Erythroblast (primary cell): ENCODE data around the gene DCLRE1B.

Source experiments
- DNase-seq, 2 experiments: peaks; one replicate each; lab custom pipeline; 2025; lab: John Stamatoyannopoulos, UW
- GATA1 ChIP-seq: IDR thresholded peaks from 2 replicates; pipeline ENCODE4 v1.6.1; 2011; ENCODE audit warnings: low read depth, mild to moderate bottlenecking, control low read depth, low read length, moderate library complexity
- POLR2A ChIP-seq: IDR thresholded peaks from 2 replicates; pipeline ENCODE4 v1.6.1; 2011; ENCODE audit warnings: mild to moderate bottlenecking, low read length

The DCLRE1B gene

DNA sequence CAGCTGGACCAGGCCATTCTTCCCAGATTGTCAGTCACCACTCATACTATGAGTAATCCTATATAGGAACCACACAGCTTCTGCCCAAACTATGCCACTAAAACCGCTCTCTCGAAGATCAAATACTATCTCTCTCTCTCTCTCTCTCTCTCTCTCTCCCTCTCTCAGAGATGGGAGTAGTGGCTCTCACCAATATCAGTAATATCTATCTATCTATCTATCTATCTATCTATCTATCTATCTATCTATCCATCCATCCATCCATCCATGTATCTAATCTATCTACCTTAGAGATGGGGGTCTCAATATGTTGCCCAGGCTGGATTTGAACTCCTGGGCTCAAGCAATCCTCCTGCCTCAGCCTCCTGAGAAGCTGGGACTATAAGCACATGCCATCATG, 19.3 kb downstream of the DCLRE1B start:
- TF ChIP-seq POLR2A (no peak), GATA1 (no peak)
- DNase-seq = no peak

DNA sequence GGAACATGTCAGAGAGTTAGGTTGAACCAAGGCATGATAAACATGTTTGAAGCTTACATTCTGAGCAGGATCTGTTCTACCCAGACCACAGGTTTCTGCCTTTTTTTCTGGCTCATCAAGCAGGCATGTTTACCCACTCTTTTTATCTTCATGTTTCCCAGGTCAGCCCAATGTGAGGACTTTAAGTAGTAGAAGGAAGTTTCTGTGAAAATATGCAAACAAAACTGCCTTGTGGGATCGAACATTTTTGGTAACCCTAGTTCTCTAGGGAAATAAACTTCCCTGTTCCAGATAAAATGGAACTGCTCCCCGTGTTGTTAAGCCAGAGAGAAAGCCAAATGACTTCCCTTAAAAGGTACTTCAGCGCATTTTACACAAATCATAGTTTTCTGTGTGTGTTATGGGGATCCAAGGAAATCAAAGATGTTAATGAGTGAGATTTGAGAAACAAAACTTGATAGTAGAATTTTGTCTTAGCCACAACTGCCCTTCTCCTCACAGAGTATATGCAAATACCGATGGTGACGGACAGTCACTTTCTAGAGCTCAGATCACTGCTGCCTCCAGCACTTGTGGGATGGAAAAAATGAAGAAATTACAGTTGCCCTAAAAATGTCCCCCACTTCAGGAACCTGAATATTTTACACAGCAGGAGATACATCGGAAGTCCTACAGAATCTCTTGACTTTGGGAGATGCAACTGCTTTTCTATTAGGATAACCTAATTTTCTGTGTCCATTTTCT, 23.2 kb downstream of the DCLRE1B start:
- DNase-seq = peak; percentile 59 to 73
- TF ChIP-seq POLR2A (no peak), GATA1 (no peak)

DNA sequence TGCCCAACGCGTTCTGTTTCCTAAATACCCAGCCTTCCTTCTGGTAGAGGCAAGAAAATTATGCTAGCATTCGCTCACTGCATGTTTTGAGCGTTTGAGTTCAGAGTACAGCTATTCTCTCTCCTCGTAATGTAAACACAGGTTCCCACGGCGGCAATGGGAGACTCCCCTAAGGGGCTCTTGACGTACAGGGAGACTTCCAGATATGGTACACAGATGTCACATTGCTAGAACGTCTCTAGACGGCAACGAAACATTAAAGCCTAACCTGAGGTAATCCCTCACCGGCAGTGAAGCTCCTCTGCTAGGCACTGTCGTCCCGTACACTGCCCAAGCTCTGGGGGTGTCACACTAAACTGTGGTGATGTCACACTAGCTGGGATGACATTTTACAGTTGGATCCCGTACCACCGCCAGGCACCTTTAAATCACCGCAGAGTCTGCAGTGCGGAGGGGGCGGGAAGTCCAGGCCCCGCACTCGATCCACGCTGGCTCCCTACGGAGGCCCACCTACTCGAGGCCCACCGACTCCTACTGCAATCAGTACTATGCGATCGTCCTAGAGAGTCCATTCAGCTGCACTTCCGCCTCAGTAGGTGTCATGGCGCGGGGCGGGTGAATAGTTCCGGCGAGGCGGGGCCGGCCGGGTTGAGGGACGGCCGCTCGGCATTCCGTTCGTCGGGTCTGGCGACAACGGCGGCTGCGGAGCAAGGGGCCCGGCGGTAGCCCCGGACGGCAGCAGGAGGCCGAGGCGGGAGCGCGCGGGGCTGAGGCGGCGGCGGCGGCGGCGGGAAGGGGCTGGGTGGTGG, 24.0 kb downstream of the DCLRE1B start, which contains the start of gene HIPK1:
Gene HIPK1 (plus strand): TSS at position 384 of the 809 bp plus-strand sequence.
- no peak for TF ChIP-seq GATA1
- peak; percentile 98 for TF ChIP-seq POLR2A
- peak; percentile 94 to 97 for DNase-seq

DNA sequence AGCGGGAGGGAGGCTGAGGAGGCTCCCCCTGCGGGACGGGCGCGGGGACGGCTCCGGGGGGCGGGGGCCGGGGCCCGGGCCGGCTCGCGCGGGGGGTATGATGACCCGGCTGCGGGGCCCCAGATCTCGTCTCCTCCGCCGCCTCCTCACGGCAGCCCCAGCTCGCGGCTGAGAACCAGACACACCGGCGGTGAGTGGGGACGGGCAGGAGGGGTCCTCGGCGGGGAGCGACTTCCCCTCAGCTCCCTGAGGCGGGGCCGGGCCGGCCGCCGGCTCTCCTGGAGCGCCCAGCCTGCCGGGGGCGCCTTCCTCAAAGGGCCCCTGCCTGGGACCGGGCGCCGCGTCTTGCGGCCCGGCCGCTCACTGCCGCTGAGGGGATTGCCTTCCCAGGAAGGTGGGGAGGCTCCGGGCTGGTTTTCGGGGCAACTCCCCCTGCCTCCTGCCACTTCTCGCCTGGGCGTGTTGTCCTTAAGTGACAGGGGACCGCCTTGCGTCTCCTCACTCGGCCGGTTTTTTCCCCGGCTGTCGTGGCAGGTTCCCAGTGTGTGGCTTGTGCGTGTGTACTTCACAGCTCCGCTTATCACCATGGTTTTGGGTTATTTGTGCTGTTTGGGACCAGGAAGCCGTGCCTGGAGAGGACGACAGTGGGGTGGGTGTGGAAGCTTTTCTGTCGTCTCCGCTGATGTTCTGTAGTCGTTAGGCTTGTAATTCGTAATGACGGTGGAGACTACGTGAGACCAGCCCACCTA, 24.8 kb downstream of the DCLRE1B start:
- peak; percentile 59 for TF ChIP-seq POLR2A
- no peak for TF ChIP-seq GATA1
- peak; percentile 82 to 87 for DNase-seq

GRCh38 chr1:113930499-113931161, 25.5 kb downstream of the DCLRE1B start:
- TF ChIP-seq POLR2A = peak; percentile 45
- no peak for TF ChIP-seq GATA1
- DNase-seq = peak; percentile 78 to 84

DNA sequence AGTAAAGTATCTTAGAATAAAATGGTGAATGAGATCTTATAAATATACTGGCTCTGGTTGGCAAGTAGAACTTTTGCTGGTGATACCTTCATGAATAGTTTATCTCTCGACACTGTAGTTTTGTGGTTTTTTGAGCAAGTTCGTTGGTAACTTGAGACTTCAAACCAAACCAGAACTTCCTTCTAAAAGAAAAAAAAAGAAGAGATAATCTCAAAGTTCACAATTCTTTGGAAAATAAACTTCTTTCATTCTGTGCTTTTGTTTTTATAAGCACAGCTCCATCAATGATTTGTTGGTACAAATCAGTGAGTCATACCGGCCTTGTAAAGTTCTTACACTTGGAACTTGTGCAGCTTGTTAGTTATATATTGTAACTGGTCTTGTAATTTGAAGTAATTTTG, 26.3 kb downstream of the DCLRE1B start:
- peak; percentile 49 to 57 for DNase-seq
- TF ChIP-seq POLR2A = no peak
- TF ChIP-seq GATA1 = no peak

GRCh38 chr1:113934006-113934405, 28.9 kb downstream of the DCLRE1B start:
- TF ChIP-seq POLR2A = no peak
- TF ChIP-seq GATA1 = no peak
- no peak for DNase-seq

DNA sequence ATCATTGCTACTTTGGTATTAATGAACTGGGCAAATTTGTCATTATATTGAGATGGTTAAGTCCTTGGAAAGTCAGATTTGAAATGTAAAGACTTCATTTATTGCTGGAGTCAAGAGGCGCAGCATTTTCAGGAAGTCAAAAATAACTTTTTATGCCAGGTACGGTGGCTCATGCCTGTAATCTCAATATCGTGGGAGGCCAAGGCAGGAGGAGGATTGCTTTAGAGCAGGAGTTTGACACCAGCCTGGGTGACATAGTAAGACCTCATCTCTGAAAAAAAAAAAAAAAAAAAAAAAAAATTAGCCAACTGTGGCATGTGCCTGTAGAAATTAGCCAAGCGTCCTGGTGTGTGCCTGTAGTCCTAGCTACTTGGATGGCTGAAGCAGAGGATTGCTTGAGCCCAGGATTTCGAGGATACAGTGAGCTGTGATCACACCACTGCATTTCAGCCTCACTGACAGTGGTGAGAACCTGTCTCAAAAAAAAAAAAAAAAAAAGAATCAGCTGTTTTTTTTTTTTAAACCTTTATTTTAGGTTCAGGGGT, 29.5 kb downstream of the DCLRE1B start:
- TF ChIP-seq GATA1 (no peak), POLR2A (no peak)
- DNase-seq = no peak

DNA sequence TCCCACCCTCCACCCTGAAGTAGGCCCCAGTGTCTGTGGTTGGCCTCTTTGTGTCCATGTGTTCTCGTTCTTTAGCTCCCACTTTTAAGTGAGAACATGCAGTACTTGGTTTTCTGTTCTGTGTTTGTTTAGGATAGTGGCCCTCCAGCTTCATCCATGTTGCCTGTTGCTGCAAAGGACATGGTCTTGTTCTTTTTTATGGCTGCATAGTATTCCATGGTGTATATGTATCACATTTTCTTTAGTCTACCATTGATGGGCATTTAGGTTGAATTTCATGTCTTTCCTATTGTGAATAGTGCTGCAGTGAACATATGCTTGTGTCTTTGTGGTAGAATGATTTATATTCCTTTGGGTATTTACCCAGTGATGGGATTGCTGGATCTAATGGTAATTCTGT, 30.1 kb downstream of the DCLRE1B start:
- TF ChIP-seq GATA1 (no peak), POLR2A (no peak)

GRCh38 chr1:113935970-113936369, 30.8 kb downstream of the DCLRE1B start:
- no peak for TF ChIP-seq GATA1
- no peak for TF ChIP-seq POLR2A
- no peak for DNase-seq

More for the DNA sequence above, 30.1 kb downstream of the DCLRE1B start:
- DNase-seq = no peak

- TF ChIP-seq POLR2A = no peak
- no peak for TF ChIP-seq GATA1
- DNase-seq = no peak
These were observed 32.0 kb downstream of the DCLRE1B start for GRCh38 chr1:113937146-113937545.

- TF ChIP-seq POLR2A (no peak), GATA1 (no peak)
These were observed 33.1 kb downstream of the DCLRE1B start for GRCh38 chr1:113938192-113938591.

More at GRCh38 chr1:113938192-113938591, 33.1 kb downstream of the DCLRE1B start:
- DNase-seq = no peak
